GM12878 (cell line): Measurements from ENCODE around the gene ADGRG2. TPM values are rescaled to one million over a fixed set of nuclear protein-coding genes. Genes with fewer than 3 reads are reported as not detected.

Experiments
- ATAC-seq: fragments of 200-7000 bp; cut with Tn5 transposase; 3 replicates; pipeline ENCODE4 v1.9.1; 2020; ENCODE audit warnings: mild to moderate bottlenecking, moderate library complexity
- BruUV-seq: library from RNA; stranded (reverse); fragments of 400-500 nt; replicated peaks from 2 replicates; lab custom pipeline; 2021; lab: Mats Ljungman, UMichigan
- CTCF ChIA-PET: fragments of 300-600 bp; sonication (Branson Sonifier 250); formaldehyde crosslinking; extraction: SDS; loops from one replicate; lab custom pipeline; 2021; ENCODE audit warnings: inconsistent platforms; lab: Yijun Ruan, JAX
- POLR2A ChIA-PET: fragments of 350-600 bp; formaldehyde crosslinking; extraction: SDS; loops from one replicate; lab custom pipeline; 2021; ENCODE audit warnings: inconsistent platforms; lab: Charles Lee
- RAD21 ChIA-PET: fragments of 300-600 bp; sonication (Branson Sonifier 250); formaldehyde crosslinking; loops from one replicate; lab custom pipeline; 2023; ENCODE audit warnings: antibody characterized with exemption; ENCODE audit not compliant: unreplicated experiment; lab: Charles Lee
- SMC1A ChIA-PET: fragments of 300-600 bp; sonication (Branson Sonifier 250); formaldehyde crosslinking; loops from one replicate; lab custom pipeline; 2023; ENCODE audit not compliant: unreplicated experiment, uncharacterized antibody; lab: Charles Lee
- DNase-seq: peaks from one replicate; pipeline ENCODE4 v3.0.0-alpha.2; 2011; ENCODE audit warnings: low read depth, low spot score
- FAIRE-seq: peaks from 3 replicates; lab custom pipeline; 2011; peaks lifted over from hg19 to GRCh38; lab: Jason Lieb, UNC
- H2AFZ ChIP-seq: 2 replicates; pipeline ENCODE4 v1.6.0; 2011; ENCODE audit warnings: low read depth, low read length, control low read depth; ENCODE audit not compliant: control insufficient read depth
- H3K27ac ChIP-seq: 2 replicates; pipeline ENCODE4 v1.5.1; 2011; ENCODE audit warnings: control low read depth; ENCODE audit not compliant: control insufficient read depth, insufficient read depth
- H3K27me3 ChIP-seq, 2 experiments: replicated peaks in 1 of 2; 2 replicates each; pipeline versions ENCODE4 v1.6.0 to v1.6.1; 2011; ENCODE audit warnings: low read length in 1 of 2; ENCODE audit not compliant: control insufficient read depth in 2 of 2, insufficient read depth in 2 of 2
- H3K36me3 ChIP-seq, 2 experiments: 2 replicates each; pipeline ENCODE4 v1.5.1; 2011; ENCODE audit warnings: low read length in 1 of 2; ENCODE audit not compliant: control insufficient read depth in 2 of 2, insufficient read depth in 2 of 2
- H3K4me1 ChIP-seq: 2 replicates; pipeline ENCODE4 v1.6.1; 2011; ENCODE audit warnings: mild to moderate bottlenecking, low read length, moderate library complexity, mixed read lengths; ENCODE audit not compliant: control insufficient read depth, insufficient read depth
- H3K4me2 ChIP-seq: 2 replicates; pipeline ENCODE4 v1.6.0; 2011; ENCODE audit warnings: control low read depth; ENCODE audit not compliant: control insufficient read depth, insufficient read depth
- H3K4me3 ChIP-seq: fragments of 200-600 bp; sonication (generic); 2 replicates; pipeline ENCODE4 v1.5.1; 2016
- H3K79me2 ChIP-seq: 2 replicates; pipeline ENCODE4 v1.6.0; 2011; ENCODE audit warnings: low read length; ENCODE audit not compliant: control insufficient read depth, insufficient read depth
- H3K9ac ChIP-seq: 2 replicates; pipeline ENCODE4 v1.8.0; 2011; ENCODE audit warnings: low read length, control low read depth, mixed read lengths; ENCODE audit not compliant: control insufficient read depth, insufficient read depth
- H3K9me3 ChIP-seq: replicated peaks from 3 replicates; pipeline ENCODE4 v1.5.1; 2011; ENCODE audit warnings: mild to moderate bottlenecking, low read length; ENCODE audit not compliant: control insufficient read depth, insufficient read depth
- H4K20me1 ChIP-seq: 2 replicates; pipeline ENCODE4 v1.6.0; 2011; ENCODE audit not compliant: control insufficient read depth, insufficient read depth
- CBX5 ChIP-seq: sonication (generic); IDR thresholded peaks from 2 replicates; pipeline ENCODE4 v1.6.1; 2016; ENCODE audit warnings: low read depth, moderate library complexity, mild to moderate bottlenecking, inconsistent platforms
- KLF5 ChIP-seq: fragments of 450-650 bp; IDR thresholded peaks from 2 replicates; pipeline ENCODE4 v1.6.1; 2014; ENCODE audit warnings: mild to moderate bottlenecking; ENCODE audit not compliant: partially characterized antibody
- LARP7 ChIP-seq: fragments of 450-650 bp; IDR thresholded peaks from 2 replicates; pipeline ENCODE4 v1.6.1; 2017; ENCODE audit warnings: mild to moderate bottlenecking
- MXI1 ChIP-seq: fragments of 150-350 bp; IDR thresholded peaks from 2 replicates; pipeline ENCODE4 v1.6.1; 2011; ENCODE audit warnings: low read depth, mild to moderate bottlenecking, inconsistent platforms, low read length, improper control_type of control experiment
- NFYB ChIP-seq: IDR thresholded peaks from 2 replicates; pipeline ENCODE4 v1.6.1; 2011; ENCODE audit warnings: low read depth, mild to moderate bottlenecking, low read length, improper control_type of control experiment, moderate library complexity; ENCODE audit not compliant: insufficient read depth
- PAX5 ChIP-seq: IDR thresholded peaks from 2 replicates; pipeline ENCODE4 v1.6.1; 2011; ENCODE audit warnings: low read depth, low read length, borderline replicate concordance
- PML ChIP-seq: IDR thresholded peaks from 2 replicates; pipeline ENCODE4 v1.6.1; 2012; ENCODE audit warnings: low read length, inconsistent platforms
- RFX5 ChIP-seq: IDR thresholded peaks from 2 replicates; pipeline ENCODE4 v1.6.1; 2011; ENCODE audit warnings: low read depth, low read length, improper control_type of control experiment
- SMARCA5 ChIP-seq: fragments of 450-650 bp; IDR thresholded peaks from 2 replicates; pipeline ENCODE4 v1.6.1; 2017; ENCODE audit warnings: mild to moderate bottlenecking
- SP1 ChIP-seq: IDR thresholded peaks from one replicate; pipeline ENCODE4 v1.6.1; 2011; ENCODE audit warnings: low read depth, low read length
- WGBS: methylation state at CpG from one replicate; pipeline ENCODE4 v1.1.6; 2016; ENCODE audit warnings: low lambda C conversion rate; ENCODE audit not compliant: insufficient replicate concordance, insufficient coverage; ENCODE audit errors: missing lambda C conversion rate; 5-methylcytosine and 5-hydroxymethylcytosine counted together
- in situ Hi-C: fragments of 300-500 bp; cut with MboI; formaldehyde crosslinking; loops from 9 replicates; pipeline ENCODE4 v1.14.3; 2018; ENCODE audit warnings: mixed read lengths
- intact Hi-C: fragments of 100-400 bp; cut with micrococcal nuclease; formaldehyde crosslinking; loops from one replicate; pipeline ENCODE4 v1.14.2; 2022; ENCODE audit not compliant: unreplicated experiment
- polyA plus RNA-seq, 11 experiments: library from polyadenylated mRNA; depleted of rRNA in 4 of 11; unstranded in 6 of 11; stranded (reverse) in 5 of 11; fragments of >200 nt; fragmentation: Nextera tagmentation in 4 of 11; fragmentation: Illumina TruSeq in 1 of 11; extraction: Ambion mirVana in 4 of 11; extraction: Trizol in 1 of 11; gene quantifications; 1 replicate in 1 of 11; 2 replicates in 10 of 11; pipeline versions ENCODE4 v1.2.1 to v1.2.3, GENCODE V29; 2011 to 2016; ENCODE audit warnings: inconsistent platforms in 2 of 11, missing spikeins in 2 of 11, low read depth in 1 of 11
- total RNA-seq, 4 experiments: library from RNA; depleted of rRNA in 3 of 4; stranded (reverse); fragments of >200 nt in 3 of 4; fragmentation: Illumina TruSeq in 1 of 4; extraction: Trizol in 1 of 4; gene quantifications; 2 replicates each; pipeline versions ENCODE4 v1.2.1 to v1.2.3, GENCODE V29; 2013 to 2021
- TF ChIP-seq, protein P1 (sequence below): fragments of 450-650 bp; IDR thresholded peaks from 2 replicates; pipeline ENCODE4 v1.6.1; 2016; ENCODE audit warnings: mild to moderate bottlenecking
- TF ChIP-seq, protein P2 (sequence below): IDR thresholded peaks from 2 replicates; pipeline ENCODE4 v1.6.1; 2011; ENCODE audit warnings: borderline replicate concordance, low read depth, mild to moderate bottlenecking, moderate library complexity, low read length; ENCODE audit not compliant: insufficient read depth, poor library complexity, severe bottlenecking

Gene ADGRG2
- total and polyA plus RNA-seq, 10 of the 15 experiments (the other 5 are each of a cell fraction or from before 2014, with no cell fraction given), result 0.02 to 0.29 (median 0.05) TPM; not detected in 5

DNA sequence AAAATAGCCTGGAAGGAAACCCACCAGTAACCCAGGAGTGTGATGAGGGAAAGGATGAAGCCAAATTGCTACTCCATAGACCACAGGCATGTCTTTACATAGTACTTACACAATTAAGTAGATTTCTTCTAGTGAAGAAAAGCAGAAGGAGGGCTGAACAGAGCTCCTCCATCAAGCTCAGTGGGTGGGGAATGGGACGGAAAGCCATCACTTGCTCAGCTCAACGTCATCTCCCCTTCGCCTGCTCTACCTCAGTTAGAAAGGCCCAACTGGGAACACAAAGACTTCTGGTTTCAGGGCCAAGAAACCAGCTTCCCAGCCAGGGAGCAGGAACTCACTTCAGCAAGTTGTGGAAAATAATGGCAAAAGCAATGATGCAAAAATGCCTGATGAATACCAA, 36.6 kb downstream of the ADGRG2 start:
- RAD21 ChIA-PET, result no interaction called here
- TF ChIP-seq KLF5, result no peak
- TF ChIP-seq PAX5, result no peak
- TF ChIP-seq LARP7, result no peak
- TF ChIP-seq, protein P1, sequence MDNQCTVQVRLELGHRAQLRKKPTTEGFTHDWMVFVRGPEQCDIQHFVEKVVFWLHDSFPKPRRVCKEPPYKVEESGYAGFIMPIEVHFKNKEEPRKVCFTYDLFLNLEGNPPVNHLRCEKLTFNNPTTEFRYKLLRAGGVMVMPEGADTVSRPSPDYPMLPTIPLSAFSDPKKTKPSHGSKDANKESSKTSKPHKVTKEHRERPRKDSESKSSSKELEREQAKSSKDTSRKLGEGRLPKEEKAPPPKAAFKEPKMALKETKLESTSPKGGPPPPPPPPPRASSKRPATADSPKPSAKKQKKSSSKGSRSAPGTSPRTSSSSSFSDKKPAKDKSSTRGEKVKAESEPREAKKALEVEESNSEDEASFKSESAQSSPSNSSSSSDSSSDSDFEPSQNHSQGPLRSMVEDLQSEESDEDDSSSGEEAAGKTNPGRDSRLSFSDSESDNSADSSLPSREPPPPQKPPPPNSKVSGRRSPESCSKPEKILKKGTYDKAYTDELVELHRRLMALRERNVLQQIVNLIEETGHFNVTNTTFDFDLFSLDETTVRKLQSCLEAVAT, result no peak
- TF ChIP-seq SP1, result no peak
- TF ChIP-seq RFX5, result no peak
- TF ChIP-seq CBX5, result no peak
- TF ChIP-seq MXI1, result no peak
- TF ChIP-seq NFYB, result no peak
- TF ChIP-seq PML, result no peak
- TF ChIP-seq, protein P2, sequence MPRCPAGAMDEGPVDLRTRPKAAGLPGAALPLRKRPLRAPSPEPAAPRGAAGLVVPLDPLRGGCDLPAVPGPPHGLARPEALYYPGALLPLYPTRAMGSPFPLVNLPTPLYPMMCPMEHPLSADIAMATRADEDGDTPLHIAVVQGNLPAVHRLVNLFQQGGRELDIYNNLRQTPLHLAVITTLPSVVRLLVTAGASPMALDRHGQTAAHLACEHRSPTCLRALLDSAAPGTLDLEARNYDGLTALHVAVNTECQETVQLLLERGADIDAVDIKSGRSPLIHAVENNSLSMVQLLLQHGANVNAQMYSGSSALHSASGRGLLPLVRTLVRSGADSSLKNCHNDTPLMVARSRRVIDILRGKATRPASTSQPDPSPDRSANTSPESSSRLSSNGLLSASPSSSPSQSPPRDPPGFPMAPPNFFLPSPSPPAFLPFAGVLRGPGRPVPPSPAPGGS, result no peak
- no peak for TF ChIP-seq SMARCA5
- TF ChIP-seq, all 136 proteins: peak for 0
- POLR2A ChIA-PET, result no interaction called here
- WGBS, result 53% methylated on average over 3 of the region's 3 CpGs
- intact Hi-C loops, result no loop called here
- ATAC-seq, result no peak
- FAIRE-seq, result no peak
- no peaks in the 10 kb centered on the region for H3K36me3 ChIP-seq
- H3K9me3 ChIP-seq, result peaks cover 2% of the 10 kb centered on the region; the same call in 2 of the 3 replicates
- CTCF ChIA-PET, result no interaction called here
- no peak overlapping the region for H3K9ac ChIP-seq
- no peak overlapping the region for H2AFZ ChIP-seq
- H3K4me1 ChIP-seq, result no peaks in the 10 kb centered on the region
- H3K4me2 ChIP-seq, result no peak overlapping the region
- no peaks in the 10 kb centered on the region for H3K79me2 ChIP-seq
- no peaks in the 10 kb centered on the region for H4K20me1 ChIP-seq
- in situ Hi-C loops, result no loop called here
- no peak overlapping the region for H3K27ac ChIP-seq
- SMC1A ChIA-PET, result no interaction called here
- no peak overlapping the region for H3K4me3 ChIP-seq
- no peak for DNase-seq
- no TSS peak for BruUV-seq
- H3K27me3 ChIP-seq, result no peaks in the 10 kb centered on the region
